ENCODE data around the gene ZKSCAN1.

ZKSCAN1 gene

GRCh38 chr7:100088095-100088620, 72.8 kb downstream of the ZKSCAN1 start:
- WGBS (ENCODE audit: extremely low coverage, insufficient coverage, insufficient read length): no CpG with 5 or more reads among the region's 11 CpGs
- H3K23ac ChIP-seq (ENCODE audit: low read length): no peak overlapping the region
- peak overlapping the region; percentile 56 for H3K4me2 ChIP-seq (ENCODE audit: low read length)

GRCh38 chr7:100088621-100089457, 73.4 kb downstream of the ZKSCAN1 start, which contains the start of gene COPS6:
Gene COPS6 (plus strand): TSS chr7:100088969. CDS start chr7:100088991, 22 bp downstream.
- Histone ChIP-seq H3K36me3 (ENCODE audit: control insufficient read depth in 1 of 2, insufficient read depth in 2 of 2, low read length in 2 of 2) (peaks cover 29 to 35% of the 10 kb centered on the region in 2 experiments), H2AFZ (ENCODE audit: insufficient read depth, low read length, poor library complexity) (peak within 1 kb of the TSS; percentile 97), H3K79me1 (ENCODE audit: low read length) (peaks cover 17% of the 10 kb centered on the region), H3K4me2 (ENCODE audit: low read length) (peak within 1 kb of the TSS; percentile 92), H3K23ac (ENCODE audit: low read length) (no peak within 1 kb of the TSS), H4K12ac (ENCODE audit: low read depth, low read length) (peak within 1 kb of the TSS; percentile 81), H3K27me3 (ENCODE audit: insufficient read depth, low read length) (no peaks in the 10 kb centered on the region), H2BK12ac (ENCODE audit: low read length) (peak within 1 kb of the TSS; percentile 63), H4K8ac (ENCODE audit: low read depth, low read length) (peak within 1 kb of the TSS; percentile 92), H3K4me1 (ENCODE audit: control insufficient read depth in 1 of 2, insufficient read depth in 2 of 2, low read length in 2 of 2) (peaks cover 9 to 15% of the 10 kb centered on the region in 2 experiments), H3K4ac (ENCODE audit: low read depth, low read length) (peak within 1 kb of the TSS; percentile 56), H3K18ac (ENCODE audit: low read length) (peak within 1 kb of the TSS; percentile 71), H3K14ac (ENCODE audit: low read length) (peak within 1 kb of the TSS; percentile 75), H3K79me2 (ENCODE audit: control insufficient read depth, insufficient read depth, low read length, poor library complexity) (peaks cover 6% of the 10 kb centered on the region), H2BK5ac (ENCODE audit: low read depth, low read length, poor library complexity) (peak within 1 kb of the TSS; percentile 52), H3K9ac (ENCODE audit: low read length) (peak within 1 kb of the TSS; percentile 92), H4K91ac (ENCODE audit: low read depth, low read length) (peak within 1 kb of the TSS; percentile 84), H3K27ac (ENCODE audit: low read depth, low read length) (peak within 1 kb of the TSS; percentile 91), H3K4me3 (ENCODE audit: low read depth, low read length) (peak within 1 kb of the TSS; percentile 89), H2AK5ac (ENCODE audit: low read length) (peak within 1 kb of the TSS; percentile 42), H2BK120ac (ENCODE audit: insufficient read depth, low read length, poor library complexity) (peak within 1 kb of the TSS; percentile 67), H3K9me3 (ENCODE audit: insufficient read depth, low read depth, low read length) (no peaks in the 10 kb centered on the region)
- WGBS (ENCODE audit: extremely low coverage, insufficient coverage, insufficient read length): no CpG with 5 or more reads among the region's 68 CpGs
- peak; percentile 52 to 79 for DNase-seq

More at GRCh38 chr7:100088095-100088620, 72.8 kb downstream of the ZKSCAN1 start:
- H2BK12ac ChIP-seq (ENCODE audit: low read length): peak overlapping the region; percentile 63
- H2BK5ac ChIP-seq (ENCODE audit: low read depth, low read length, poor library complexity): peak overlapping the region; percentile 52
- H2AK5ac ChIP-seq (ENCODE audit: low read length): peak overlapping the region; percentile 28
- H3K9ac ChIP-seq (ENCODE audit: low read length): no peak overlapping the region
- H4K8ac ChIP-seq (ENCODE audit: low read depth, low read length): peak overlapping the region; percentile 92
- no peak for DNase-seq
- H4K12ac ChIP-seq (ENCODE audit: low read depth, low read length): peak overlapping the region; percentile 81
- peak overlapping the region; percentile 50 for H2AFZ ChIP-seq (ENCODE audit: insufficient read depth, low read length, poor library complexity)
- H3K18ac ChIP-seq (ENCODE audit: low read length): peak overlapping the region; percentile 50
- H3K4ac ChIP-seq (ENCODE audit: low read depth, low read length): peak overlapping the region; percentile 42
- H3K9me3 ChIP-seq (ENCODE audit: insufficient read depth, low read depth, low read length): no peaks in the 10 kb centered on the region
- no peaks in the 10 kb centered on the region for H3K27me3 ChIP-seq (ENCODE audit: insufficient read depth, low read length)
- H3K79me1 ChIP-seq (ENCODE audit: low read length): peaks cover 17% of the 10 kb centered on the region
- peak overlapping the region; percentile 52 for H3K14ac ChIP-seq (ENCODE audit: low read length)
- peaks cover 6% of the 10 kb centered on the region for H3K79me2 ChIP-seq (ENCODE audit: control insufficient read depth, insufficient read depth, low read length, poor library complexity)
- peak overlapping the region; percentile 91 for H3K27ac ChIP-seq (ENCODE audit: low read depth, low read length)
- peaks cover 9 to 15% of the 10 kb centered on the region in 2 experiments for H3K4me1 ChIP-seq (ENCODE audit: control insufficient read depth in 1 of 2, insufficient read depth in 2 of 2, low read length in 2 of 2)
- peak overlapping the region; percentile 84 for H4K91ac ChIP-seq (ENCODE audit: low read depth, low read length)
- peaks cover 23 to 29% of the 10 kb centered on the region in 2 experiments for H3K36me3 ChIP-seq (ENCODE audit: control insufficient read depth in 1 of 2, insufficient read depth in 2 of 2, low read length in 2 of 2)
- H2BK120ac ChIP-seq (ENCODE audit: insufficient read depth, low read length, poor library complexity): peak overlapping the region; percentile 67
- no peak overlapping the region for H3K4me3 ChIP-seq (ENCODE audit: low read depth, low read length)

- DNase-seq: no peak
- H3K9ac ChIP-seq (ENCODE audit: low read length): peak overlapping the region; percentile 92
Measured at GRCh38 chr7:100089458-100090196, 74.2 kb downstream of the ZKSCAN1 start.

More at GRCh38 chr7:100089458-100090196, 74.2 kb downstream of the ZKSCAN1 start:
- Histone ChIP-seq H3K4me2 (ENCODE audit: low read length) (peak overlapping the region; percentile 92), H4K91ac (ENCODE audit: low read depth, low read length) (peak overlapping the region; percentile 84), H2AFZ (ENCODE audit: insufficient read depth, low read length, poor library complexity) (peak overlapping the region; percentile 97), H3K4ac (ENCODE audit: low read depth, low read length) (no peak overlapping the region), H3K9me3 (ENCODE audit: insufficient read depth, low read depth, low read length) (no peaks in the 10 kb centered on the region), H3K27me3 (ENCODE audit: insufficient read depth, low read length) (no peaks in the 10 kb centered on the region), H3K36me3 (ENCODE audit: control insufficient read depth in 1 of 2, insufficient read depth in 2 of 2, low read length in 2 of 2) (peaks cover 33 to 43% of the 10 kb centered on the region in 2 experiments), H3K4me1 (ENCODE audit: control insufficient read depth in 1 of 2, insufficient read depth in 2 of 2, low read length in 2 of 2) (peaks cover 9 to 15% of the 10 kb centered on the region in 2 experiments), H2BK12ac (ENCODE audit: low read length) (no peak overlapping the region), H4K12ac (ENCODE audit: low read depth, low read length) (peak overlapping the region; percentile 72), H3K4me3 (ENCODE audit: low read depth, low read length) (peak overlapping the region; percentile 89), H3K23ac (ENCODE audit: low read length) (no peak overlapping the region), H3K27ac (ENCODE audit: low read depth, low read length) (peak overlapping the region; percentile 34), H3K79me1 (ENCODE audit: low read length) (peaks cover 17% of the 10 kb centered on the region), H2BK120ac (ENCODE audit: insufficient read depth, low read length, poor library complexity) (no peak overlapping the region), H3K18ac (ENCODE audit: low read length) (no peak overlapping the region), H4K8ac (ENCODE audit: low read depth, low read length) (peak overlapping the region; percentile 92), H2AK5ac (ENCODE audit: low read length) (peak overlapping the region; percentile 42), H3K79me2 (ENCODE audit: control insufficient read depth, insufficient read depth, low read length, poor library complexity) (peaks cover 6% of the 10 kb centered on the region), H2BK5ac (ENCODE audit: low read depth, low read length, poor library complexity) (peak overlapping the region; percentile 24), H3K14ac (ENCODE audit: low read length) (peak overlapping the region; percentile 75)
- no CpG with 5 or more reads among the region's 7 CpGs for WGBS (ENCODE audit: extremely low coverage, insufficient coverage, insufficient read length)

Measured in trophoblast cell (in vitro differentiated cells and primary cell).